Astrocyte of the spinal cord (primary cell): ENCODE measurements around the gene SLITRK5.

Experiments
- DNase-seq: peaks from one replicate; pipeline ENCODE4 v3.0.0; 2011; ENCODE audit warnings: low read depth, low spot score
- H3K4me3 ChIP-seq: 2 replicates; pipeline ENCODE4 v1.5.1; 2011; ENCODE audit warnings: low read depth, mild to moderate bottlenecking, low read length, moderate library complexity
- in situ Hi-C: cut with HindIII; loops from 2 replicates; pipeline ENCODE4 v1.10.0; 2017; ENCODE audit warnings: low sequenced_read_pairs
- TF ChIP-seq, protein P1 (sequence below): IDR thresholded peaks from 2 replicates; pipeline ENCODE4 v1.5.1; 2012; ENCODE audit warnings: low read depth, mild to moderate bottlenecking, low read length, inconsistent platforms

SLITRK5 gene

DNA sequence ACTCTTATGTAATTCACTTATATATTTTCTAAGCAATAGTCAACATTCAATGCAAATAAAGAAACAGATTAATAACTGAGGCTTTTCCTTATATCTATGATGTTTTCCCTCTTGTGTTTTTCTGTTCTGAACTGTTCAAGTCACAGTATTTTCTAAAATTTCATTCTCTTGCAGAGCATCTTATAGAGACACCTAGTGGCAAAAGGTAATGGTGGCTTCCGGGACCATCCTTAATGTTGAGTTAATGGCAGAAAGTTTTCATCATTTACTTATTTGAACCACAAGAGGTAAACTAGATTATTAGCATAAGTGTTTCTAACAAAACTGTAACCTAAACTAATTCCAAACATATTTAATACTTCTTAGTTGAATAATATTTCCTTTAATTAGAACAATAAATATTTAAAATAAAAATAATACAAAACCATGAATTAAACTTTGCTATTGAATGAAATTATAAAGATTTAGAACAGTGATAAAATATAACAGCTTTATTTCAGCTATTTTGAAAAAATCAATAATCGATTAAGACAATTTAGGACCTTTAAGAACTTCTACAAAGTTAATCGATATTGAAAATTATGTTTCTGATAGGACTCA is 1.7 kb upstream of the SLITRK5 start:
- H3K4me3 ChIP-seq, result no peak overlapping the region
- TF ChIP-seq, protein P1, sequence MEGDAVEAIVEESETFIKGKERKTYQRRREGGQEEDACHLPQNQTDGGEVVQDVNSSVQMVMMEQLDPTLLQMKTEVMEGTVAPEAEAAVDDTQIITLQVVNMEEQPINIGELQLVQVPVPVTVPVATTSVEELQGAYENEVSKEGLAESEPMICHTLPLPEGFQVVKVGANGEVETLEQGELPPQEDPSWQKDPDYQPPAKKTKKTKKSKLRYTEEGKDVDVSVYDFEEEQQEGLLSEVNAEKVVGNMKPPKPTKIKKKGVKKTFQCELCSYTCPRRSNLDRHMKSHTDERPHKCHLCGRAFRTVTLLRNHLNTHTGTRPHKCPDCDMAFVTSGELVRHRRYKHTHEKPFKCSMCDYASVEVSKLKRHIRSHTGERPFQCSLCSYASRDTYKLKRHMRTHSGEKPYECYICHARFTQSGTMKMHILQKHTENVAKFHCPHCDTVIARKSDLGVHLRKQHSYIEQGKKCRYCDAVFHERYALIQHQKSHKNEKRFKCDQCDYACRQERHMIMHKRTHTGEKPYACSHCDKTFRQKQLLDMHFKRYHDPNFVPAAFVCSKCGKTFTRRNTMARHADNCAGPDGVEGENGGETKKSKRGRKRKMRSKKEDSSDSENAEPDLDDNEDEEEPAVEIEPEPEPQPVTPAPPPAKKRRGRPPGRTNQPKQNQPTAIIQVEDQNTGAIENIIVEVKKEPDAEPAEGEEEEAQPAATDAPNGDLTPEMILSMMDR, result peak; percentile 83
- peak; percentile 70 for DNase-seq
- in situ Hi-C loops, result no loop called here

DNA sequence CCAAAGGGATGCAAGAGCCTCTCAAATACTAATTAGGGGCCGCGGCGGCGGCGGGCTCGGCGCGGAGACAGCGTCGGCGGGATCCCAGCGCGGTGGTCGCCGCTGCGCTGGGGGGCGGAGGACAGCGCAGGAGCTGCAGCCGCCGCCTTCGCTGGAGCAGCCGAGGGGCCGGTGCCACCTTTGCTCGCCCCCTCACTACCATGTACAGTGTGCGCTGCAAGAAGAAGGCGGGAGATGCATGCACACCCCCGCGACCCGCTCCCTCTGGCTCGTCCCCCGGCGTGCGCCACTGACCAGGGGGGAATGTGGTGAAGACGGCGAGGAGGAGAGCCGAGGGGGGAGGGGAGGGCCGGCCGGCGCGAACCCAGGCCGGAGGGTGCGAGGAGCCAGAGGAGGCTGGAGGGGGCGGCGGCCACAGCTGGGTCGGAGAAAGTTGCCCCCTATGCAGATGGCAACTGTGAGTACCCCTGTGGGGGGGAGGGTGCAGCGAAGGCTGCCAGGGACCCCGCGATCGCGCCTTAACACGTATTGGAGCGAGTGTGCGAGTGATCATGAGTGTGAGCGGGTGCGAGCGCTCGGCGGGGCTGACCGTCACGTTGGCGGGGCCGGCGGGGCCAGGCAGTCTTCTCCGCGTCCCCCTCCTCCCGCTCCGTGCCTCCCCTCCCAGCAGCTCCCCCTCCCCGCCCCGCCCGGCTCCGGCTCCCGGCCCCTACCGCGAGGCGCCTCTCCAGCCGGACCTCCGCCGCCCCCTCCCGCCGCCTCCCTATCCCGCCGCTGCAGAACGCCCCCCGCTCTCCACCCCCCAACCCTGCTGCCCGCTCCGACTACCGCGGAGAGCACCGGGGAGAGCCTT is 808 bp downstream of the SLITRK5 start:
- DNase-seq, result peak; percentile 6
- TF ChIP-seq, protein P1, result no peak
- in situ Hi-C loops, result no loop called here
- peak overlapping the region; percentile 67 for H3K4me3 ChIP-seq

DNA sequence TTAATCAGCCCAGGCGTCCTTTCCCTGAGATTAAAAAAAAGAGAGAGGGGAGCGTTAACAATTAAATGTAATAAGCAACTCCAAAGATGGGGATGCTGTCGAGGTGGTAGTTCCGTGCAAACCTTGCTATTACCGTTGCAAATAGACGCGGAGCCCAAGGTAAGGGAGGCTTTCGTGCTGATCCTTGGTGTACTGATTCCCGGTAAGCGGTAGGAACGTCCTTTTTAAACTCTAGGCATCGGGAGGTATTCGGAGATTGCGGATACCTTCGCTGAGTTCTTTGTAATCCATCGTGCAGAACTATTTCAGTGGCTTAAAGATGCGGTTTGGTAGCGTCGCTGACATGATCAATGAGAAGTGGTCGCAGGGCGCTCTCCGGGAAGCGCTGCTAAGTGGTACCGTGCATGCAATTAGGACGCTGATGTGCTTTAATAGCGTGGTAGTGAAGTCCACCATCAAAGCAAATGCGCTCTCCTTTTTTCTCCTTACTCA is 3.1 kb downstream of the SLITRK5 start:
- TF ChIP-seq, protein P1, result no peak
- in situ Hi-C loops, result no loop called here
- H3K4me3 ChIP-seq, result peak overlapping the region; percentile 67
- peak; percentile 22 for DNase-seq

- H3K4me3 ChIP-seq, result no peak overlapping the region
- TF ChIP-seq, protein P1, result no peak
- no peak for DNase-seq
- in situ Hi-C loops, result no loop called here
Measured at GRCh38 chr13:87675851-87676250, 4.7 kb downstream of the SLITRK5 start.

DNA sequence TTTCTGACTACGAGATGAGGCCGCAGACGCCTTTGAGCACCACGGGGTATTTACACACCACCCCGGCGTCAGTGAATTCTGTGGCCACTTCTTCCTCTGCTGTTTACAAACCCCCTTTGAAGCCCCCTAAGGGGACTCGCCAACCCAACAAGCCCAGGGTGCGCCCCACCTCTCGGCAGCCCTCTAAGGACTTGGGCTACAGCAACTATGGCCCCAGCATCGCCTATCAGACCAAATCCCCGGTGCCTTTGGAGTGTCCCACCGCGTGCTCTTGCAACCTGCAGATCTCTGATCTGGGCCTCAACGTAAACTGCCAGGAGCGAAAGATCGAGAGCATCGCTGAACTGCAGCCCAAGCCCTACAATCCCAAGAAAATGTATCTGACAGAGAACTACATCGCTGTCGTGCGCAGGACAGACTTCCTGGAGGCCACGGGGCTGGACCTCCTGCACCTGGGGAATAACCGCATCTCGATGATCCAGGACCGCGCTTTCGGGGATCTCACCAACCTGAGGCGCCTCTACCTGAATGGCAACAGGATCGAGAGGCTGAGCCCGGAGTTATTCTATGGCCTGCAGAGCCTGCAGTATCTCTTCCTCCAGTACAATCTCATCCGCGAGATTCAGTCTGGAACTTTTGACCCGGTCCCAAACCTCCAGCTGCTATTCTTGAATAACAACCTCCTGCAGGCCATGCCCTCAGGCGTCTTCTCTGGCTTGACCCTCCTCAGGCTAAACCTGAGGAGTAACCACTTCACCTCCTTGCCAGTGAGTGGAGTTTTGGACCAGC is 5.3 kb downstream of the SLITRK5 start:
- in situ Hi-C loops, result no loop called here
- DNase-seq, result no peak
- TF ChIP-seq, protein P1, result no peak
- H3K4me3 ChIP-seq, result no peak overlapping the region

DNA sequence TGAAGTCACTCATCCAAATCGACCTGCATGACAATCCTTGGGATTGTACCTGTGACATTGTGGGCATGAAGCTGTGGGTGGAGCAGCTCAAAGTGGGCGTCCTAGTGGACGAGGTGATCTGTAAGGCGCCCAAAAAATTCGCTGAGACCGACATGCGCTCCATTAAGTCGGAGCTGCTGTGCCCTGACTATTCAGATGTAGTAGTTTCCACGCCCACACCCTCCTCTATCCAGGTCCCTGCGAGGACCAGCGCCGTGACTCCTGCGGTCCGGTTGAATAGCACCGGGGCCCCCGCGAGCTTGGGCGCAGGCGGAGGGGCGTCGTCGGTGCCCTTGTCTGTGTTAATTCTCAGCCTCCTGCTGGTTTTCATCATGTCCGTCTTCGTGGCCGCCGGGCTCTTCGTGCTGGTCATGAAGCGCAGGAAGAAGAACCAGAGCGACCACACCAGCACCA is 5.9 kb downstream of the SLITRK5 start:
- no peak for DNase-seq
- H3K4me3 ChIP-seq, result no peak overlapping the region
- TF ChIP-seq, protein P1, result no peak
- in situ Hi-C loops, result no loop called here
